Middle frontal gyrus (tissue), 1 donor: ENCODE measurements around the gene ADORA2A.
"Not testable (repeated sequence)": the region's sequence is repeated elsewhere in the genome, so short reads cannot be mapped to it uniquely, and the experiment has no call there.

Experiments used
- DNase-seq: peaks from one replicate; pipeline ENCODE4 v3.0.0-alpha.2; 2015; ENCODE audit warnings: low spot score; ENCODE audit errors: extremely low spot score

ADORA2A gene

DNA sequence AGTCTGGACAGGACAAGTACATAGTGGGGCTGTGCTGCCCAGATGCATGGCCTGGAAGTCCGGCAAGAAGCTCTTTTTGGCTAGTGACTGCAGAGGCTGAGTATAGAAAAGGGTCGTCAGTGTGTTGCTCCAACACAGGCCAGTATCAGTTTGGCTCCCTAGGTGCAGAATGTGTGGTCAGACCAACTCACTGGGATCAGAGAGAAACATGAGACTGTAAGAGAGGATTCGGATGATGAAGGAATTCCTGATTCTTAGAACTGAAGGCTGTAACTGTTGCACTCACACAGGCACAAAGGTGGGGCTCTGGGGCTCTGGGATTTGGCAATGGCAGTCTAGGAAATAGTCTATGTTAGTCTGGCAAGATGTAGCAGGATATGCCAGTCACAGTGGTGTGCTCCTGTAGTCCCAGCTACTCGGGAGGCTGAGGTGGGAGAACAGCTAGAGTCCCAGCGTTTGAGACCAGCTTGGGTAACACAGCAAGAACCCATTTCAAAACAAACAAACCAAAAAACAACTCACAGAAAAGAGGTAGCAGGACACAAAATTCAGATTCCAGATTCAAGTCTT is 56.7 kb downstream of the ADORA2A start:
- no peak for DNase-seq

DNA sequence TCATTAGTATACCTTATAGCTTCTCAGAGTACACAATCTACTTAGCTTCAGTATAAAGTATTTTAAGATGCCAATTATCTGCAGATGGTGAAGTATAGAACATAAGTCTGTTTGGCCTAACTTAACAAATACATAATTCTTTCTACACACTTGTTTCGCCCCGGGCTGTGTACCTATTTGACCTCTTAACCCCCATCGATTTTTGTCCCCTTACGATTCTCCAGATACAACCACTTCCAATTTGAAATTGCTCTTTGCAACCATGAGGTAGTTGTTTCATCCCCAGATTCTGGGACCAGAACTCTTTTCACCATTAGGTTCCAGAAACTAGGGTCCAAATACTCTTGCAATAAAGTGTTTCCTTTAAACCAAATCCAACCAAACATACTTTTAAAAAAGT is 57.8 kb downstream of the ADORA2A start:
- no peak for DNase-seq

DNA sequence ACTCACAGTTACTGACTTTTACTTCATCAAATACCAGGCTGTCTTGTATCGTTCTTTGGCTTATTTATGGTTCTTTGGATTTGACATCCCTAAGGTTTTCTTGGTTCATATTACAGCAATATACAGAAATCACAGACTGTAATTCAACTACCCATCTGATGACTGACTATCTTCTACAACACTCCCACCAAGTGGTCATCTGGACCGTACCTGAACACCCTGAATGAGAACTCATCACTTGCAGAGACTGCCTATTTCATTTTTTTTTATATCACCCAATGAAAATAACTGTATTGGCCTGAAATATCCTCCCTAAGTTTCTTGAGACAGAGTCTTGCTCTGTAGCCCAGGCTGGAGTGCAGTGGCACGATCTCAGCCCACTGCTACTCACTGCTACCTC is 58.2 kb downstream of the ADORA2A start:
- DNase-seq: no peak

DNA sequence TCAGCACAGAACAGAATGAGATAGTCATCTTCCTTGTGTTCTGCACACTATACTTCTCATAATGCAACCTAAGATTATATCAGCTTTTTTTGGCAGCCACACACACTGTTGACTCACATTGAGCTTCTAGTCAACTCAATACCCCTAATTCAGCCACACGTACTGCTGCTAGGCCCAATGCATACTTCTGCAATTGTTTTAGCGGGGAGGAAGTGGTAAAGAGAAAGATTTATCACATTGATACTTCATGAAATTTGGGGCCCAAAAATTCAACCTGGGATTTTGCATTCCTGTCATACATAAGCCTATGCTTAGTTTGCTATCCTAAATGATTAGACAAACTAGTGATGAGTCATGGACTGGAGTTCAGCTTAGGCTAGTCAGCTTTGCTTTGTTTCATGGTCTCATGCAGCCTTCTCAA is 59.1 kb downstream of the ADORA2A start:
- DNase-seq: no peak

DNA sequence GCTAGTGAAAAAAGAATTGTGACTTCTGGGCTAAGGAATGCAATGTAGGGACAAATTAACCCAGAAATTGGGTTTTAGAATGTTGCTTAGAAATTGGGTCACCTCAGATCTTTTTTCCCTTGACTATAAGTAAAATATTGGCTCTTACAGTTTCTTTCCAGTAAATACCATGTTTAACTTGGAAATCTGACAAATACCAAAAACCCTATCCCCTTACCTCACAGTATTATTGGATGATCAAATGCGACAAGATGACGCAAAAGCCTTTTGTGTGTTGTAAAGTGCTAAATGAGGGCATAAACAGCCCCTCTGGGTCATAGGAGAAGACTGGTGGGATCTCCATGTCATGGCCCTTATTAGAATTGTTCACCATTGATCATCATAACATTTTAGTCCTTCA is 61.6 kb downstream of the ADORA2A start:
- no peak for DNase-seq

DNA sequence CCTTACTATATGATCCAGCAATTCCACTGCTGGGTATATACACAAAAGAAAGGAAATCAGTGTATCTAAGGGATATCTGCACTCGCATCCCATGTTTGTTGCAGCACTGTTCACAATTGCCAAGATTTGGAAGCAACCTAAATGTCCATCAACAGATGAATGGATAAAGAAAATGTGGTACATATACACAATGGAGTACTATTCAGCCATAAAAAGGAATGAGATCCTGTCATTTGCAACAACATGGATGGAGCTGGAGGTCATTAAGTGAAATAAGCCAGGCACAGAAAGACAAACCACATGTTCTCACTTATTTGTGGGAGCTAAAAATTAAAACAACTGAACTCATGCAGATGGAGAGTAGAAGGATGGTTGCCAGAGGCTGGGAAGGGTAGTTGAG is 62.0 kb downstream of the ADORA2A start:
- not testable (repeated sequence) for DNase-seq
